ENCODE results near the gene SP1. TPM values are rescaled to one million over a fixed set of nuclear protein-coding genes. Genes with fewer than 3 reads are reported as not detected.

The SP1 gene
- total and polyA plus RNA-seq, 3 donors from 2014 or later: 58.6 to 86.0 (median 75.4) TPM

GRCh38 chr12:53425515-53426150 is 45.7 kb downstream of the SP1 start:
- H3K9me3 ChIP-seq: no peaks in the 10 kb centered on the region
- no peak for TF ChIP-seq CTCF (IDR thresholded peaks at IDR 0.05)
- TF ChIP-seq POLR2A (IDR thresholded peaks at IDR 0.05): no peak
- intact Hi-C loops (cut with DNase I; ENCODE audit: low total_unique reads): no loop called here
- H3K27ac ChIP-seq: peak overlapping the region; percentile 65 to 81
- 61 to 81% methylated on average over 3 to 11 of the region's 11 CpGs for WGBS, 2 donors
- peak overlapping the region in 1 of 2 donors; percentile 5 for H3K4me3 ChIP-seq
- no peaks in the 10 kb centered on the region for H3K27me3 ChIP-seq
- H3K4me1 ChIP-seq: peaks cover 29% of the 10 kb centered on the region
- DNase-seq: peak; percentile 39
- no peaks in the 10 kb centered on the region for H3K36me3 ChIP-seq (ENCODE audit: low read depth, missing control alignments)

GRCh38 chr12:53427905-53428594 is 48.1 kb downstream of the SP1 start:
- no peaks in the 10 kb centered on the region for H3K36me3 ChIP-seq (ENCODE audit: low read depth, missing control alignments)
- no peak overlapping the region for H3K27ac ChIP-seq
- H3K9me3 ChIP-seq: no peaks in the 10 kb centered on the region
- no peak for DNase-seq
- H3K4me3 ChIP-seq: no peak overlapping the region
- intact Hi-C loops (cut with DNase I; ENCODE audit: low total_unique reads): no loop called here
- WGBS, 2 donors: 87 to 92% methylated on average over 7 of the region's 7 CpGs
- H3K27me3 ChIP-seq: no peaks in the 10 kb centered on the region
- peaks cover 29% of the 10 kb centered on the region for H3K4me1 ChIP-seq
- TF ChIP-seq POLR2A (IDR thresholded peaks at IDR 0.05) (no peak), CTCF (IDR thresholded peaks at IDR 0.05) (no peak)

GRCh38 chr12:53428741-53429140 is 48.8 kb downstream of the SP1 start:
- Histone ChIP-seq H3K4me3 (no peak overlapping the region), H3K27me3 (no peaks in the 10 kb centered on the region), H3K9me3 (no peaks in the 10 kb centered on the region), H3K4me1 (peaks cover 26% of the 10 kb centered on the region), H3K27ac (no peak overlapping the region), H3K36me3 (ENCODE audit: low read depth, missing control alignments) (no peaks in the 10 kb centered on the region)
- 80 to 82% methylated on average over 7 of the region's 7 CpGs for WGBS, 2 donors
- intact Hi-C loops (cut with DNase I; ENCODE audit: low total_unique reads): no loop called here
- no peak for TF ChIP-seq CTCF (IDR thresholded peaks at IDR 0.05)
- no peak for TF ChIP-seq POLR2A (IDR thresholded peaks at IDR 0.05)
- no peak for DNase-seq

- Histone ChIP-seq H3K9me3 (no peaks in the 10 kb centered on the region), H3K27ac (no peak overlapping the region), H3K27me3 (no peaks in the 10 kb centered on the region), H3K36me3 (ENCODE audit: low read depth, missing control alignments) (no peaks in the 10 kb centered on the region), H3K4me1 (peaks cover 13% of the 10 kb centered on the region), H3K4me3 (no peak overlapping the region)
- 70 to 83% methylated on average over 2 to 5 of the region's 5 CpGs for WGBS, 2 donors
- TF ChIP-seq CTCF (IDR thresholded peaks at IDR 0.05) (no peak), POLR2A (IDR thresholded peaks at IDR 0.05) (no peak)
- intact Hi-C loops (cut with DNase I; ENCODE audit: low total_unique reads): no loop called here
- DNase-seq: no peak
Measured at GRCh38 chr12:53430116-53430515, 50.1 kb downstream of the SP1 start.

Data from testis (tissue), 3 donors.